Measurements from ENCODE around the gene TUBB2A. TPM values are rescaled to one million over a fixed set of nuclear protein-coding genes. Genes with fewer than 3 reads are reported as not detected.
A peak's percentile ranks its signal among the peaks of the same experiment; 100 is the strongest.

The TUBB2A gene
- total and polyA plus RNA-seq, 2 of the 13 experiments (the other 11 are each of a cell fraction or from before 2014, with no cell fraction given) = 35.3 to 106 TPM

GRCh38 chr6:3176562-3177355 is 19.4 kb upstream of the TUBB2A start (continued):
- TF ChIP-seq CENPX (CRISPR knock-in tag; IDR thresholded peaks at IDR 0.05) = no peak
- no peak for TF ChIP-seq RBM39 (IDR thresholded peaks at IDR 0.05; ENCODE audit: low read depth, low read length, poor library complexity, severe bottlenecking)
- no peak for TF ChIP-seq ISX (CRISPR knock-in tag; conservative IDR thresholded peaks at IDR 0.05)
- TF ChIP-seq BCLAF1 (IDR thresholded peaks at IDR 0.05) = no peak
- TF ChIP-seq JUN (CRISPR knock-in tag; IDR thresholded peaks at IDR 0.05) = no peak
- no peak for TF ChIP-seq CHCHD3 (CRISPR knock-in tag; IDR thresholded peaks at IDR 0.05)
- TF ChIP-seq, protein P1, sequence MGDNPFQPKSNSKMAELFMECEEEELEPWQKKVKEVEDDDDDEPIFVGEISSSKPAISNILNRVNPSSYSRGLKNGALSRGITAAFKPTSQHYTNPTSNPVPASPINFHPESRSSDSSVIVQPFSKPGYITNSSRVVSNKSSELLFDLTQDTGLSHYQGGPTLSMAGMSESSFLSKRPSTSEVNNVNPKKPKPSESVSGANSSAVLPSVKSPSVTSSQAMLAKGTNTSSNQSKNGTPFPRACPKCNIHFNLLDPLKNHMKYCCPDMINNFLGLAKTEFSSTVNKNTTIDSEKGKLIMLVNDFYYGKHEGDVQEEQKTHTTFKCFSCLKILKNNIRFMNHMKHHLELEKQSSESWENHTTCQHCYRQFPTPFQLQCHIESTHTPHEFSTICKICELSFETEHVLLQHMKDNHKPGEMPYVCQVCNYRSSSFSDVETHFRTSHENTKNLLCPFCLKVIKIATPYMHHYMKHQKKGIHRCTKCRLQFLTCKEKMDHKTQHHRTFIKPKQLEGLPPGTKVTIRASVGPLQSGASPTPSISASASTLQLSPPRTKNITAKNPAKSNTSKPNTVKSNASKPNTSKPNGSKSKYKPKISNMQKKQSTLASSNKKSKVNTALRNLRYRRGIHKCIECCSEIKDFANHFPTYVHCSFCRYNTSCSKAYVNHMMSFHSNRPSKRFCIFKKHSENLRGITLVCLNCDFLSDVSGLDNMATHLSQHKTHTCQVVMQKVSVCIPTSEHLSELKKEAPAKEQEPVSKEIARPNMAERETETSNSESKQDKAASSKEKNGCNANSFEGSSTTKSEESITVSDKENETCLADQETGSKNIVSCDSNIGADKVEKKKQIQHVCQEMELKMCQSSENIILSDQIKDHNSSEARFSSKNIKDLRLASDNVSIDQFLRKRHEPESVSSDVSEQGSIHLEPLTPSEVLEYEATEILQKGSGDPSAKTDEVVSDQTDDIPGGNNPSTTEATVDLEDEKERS (CRISPR knock-in tag; IDR thresholded peaks at IDR 0.05) = no peak
- TF ChIP-seq, protein P2, sequence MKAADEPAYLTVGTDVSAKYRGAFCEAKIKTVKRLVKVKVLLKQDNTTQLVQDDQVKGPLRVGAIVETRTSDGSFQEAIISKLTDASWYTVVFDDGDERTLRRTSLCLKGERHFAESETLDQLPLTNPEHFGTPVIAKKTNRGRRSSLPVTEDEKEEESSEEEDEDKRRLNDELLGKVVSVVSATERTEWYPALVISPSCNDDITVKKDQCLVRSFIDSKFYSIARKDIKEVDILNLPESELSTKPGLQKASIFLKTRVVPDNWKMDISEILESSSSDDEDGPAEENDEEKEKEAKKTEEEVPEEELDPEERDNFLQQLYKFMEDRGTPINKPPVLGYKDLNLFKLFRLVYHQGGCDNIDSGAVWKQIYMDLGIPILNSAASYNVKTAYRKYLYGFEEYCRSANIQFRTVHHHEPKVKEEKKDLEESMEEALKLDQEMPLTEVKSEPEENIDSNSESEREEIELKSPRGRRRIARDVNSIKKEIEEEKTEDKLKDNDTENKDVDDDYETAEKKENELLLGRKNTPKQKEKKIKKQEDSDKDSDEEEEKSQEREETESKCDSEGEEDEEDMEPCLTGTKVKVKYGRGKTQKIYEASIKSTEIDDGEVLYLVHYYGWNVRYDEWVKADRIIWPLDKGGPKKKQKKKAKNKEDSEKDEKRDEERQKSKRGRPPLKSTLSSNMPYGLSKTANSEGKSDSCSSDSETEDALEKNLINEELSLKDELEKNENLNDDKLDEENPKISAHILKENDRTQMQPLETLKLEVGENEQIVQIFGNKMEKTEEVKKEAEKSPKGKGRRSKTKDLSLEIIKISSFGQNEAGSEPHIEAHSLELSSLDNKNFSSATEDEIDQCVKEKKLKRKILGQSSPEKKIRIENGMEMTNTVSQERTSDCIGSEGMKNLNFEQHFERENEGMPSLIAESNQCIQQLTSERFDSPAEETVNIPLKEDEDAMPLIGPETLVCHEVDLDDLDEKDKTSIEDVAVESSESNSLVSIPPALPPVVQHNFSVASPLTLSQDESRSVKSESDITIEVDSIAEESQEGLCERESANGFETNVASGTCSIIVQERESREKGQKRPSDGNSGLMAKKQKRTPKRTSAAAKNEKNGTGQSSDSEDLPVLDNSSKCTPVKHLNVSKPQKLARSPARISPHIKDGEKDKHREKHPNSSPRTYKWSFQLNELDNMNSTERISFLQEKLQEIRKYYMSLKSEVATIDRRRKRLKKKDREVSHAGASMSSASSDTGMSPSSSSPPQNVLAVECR (CRISPR knock-in tag; IDR thresholded peaks at IDR 0.05; ENCODE audit: borderline replicate concordance) = no peak; the same call in 1 of the 2 replicates
- TF ChIP-seq HOXA3 (CRISPR knock-in tag; IDR thresholded peaks at IDR 0.05) = 0 out of 2 replicates have a peak, but pooled peaks have one; percentile 25
- TF ChIP-seq NR2F2 (IDR thresholded peaks at IDR 0.05; ENCODE audit: borderline replicate concordance, low read depth) = no peak
- peak; percentile 69; the same call in 1 of the 2 replicates for TF ChIP-seq ATF3 (CRISPR knock-in tag; IDR thresholded peaks at IDR 0.05)
- no peak for TF ChIP-seq MAFK (conservative IDR thresholded peaks at IDR 0.05 in 1 of 2, IDR thresholded peaks at IDR 0.05 in 1 of 2; ENCODE audit: low read length in 2 of 2)
- TF ChIP-seq ZNF124 (CRISPR knock-in tag; IDR thresholded peaks at IDR 0.05) = no peak
- TF ChIP-seq ZEB1 (IDR thresholded peaks at IDR 0.05; ENCODE audit: insufficient replicate concordance, low read depth) = no peak
- TF ChIP-seq ZNF44 (CRISPR knock-in tag; IDR thresholded peaks at IDR 0.05) = no peak
- TF ChIP-seq MNT (IDR thresholded peaks at IDR 0.05) = no peak
- no peak for TF ChIP-seq NCOR1 (IDR thresholded peaks at IDR 0.05; ENCODE audit: borderline replicate concordance, low read length)

All from HepG2 (cell line).